Neural progenitor cell (in vitro differentiated cells): ENCODE measurements around the gene RPL3. TPM values are rescaled to one million over a fixed set of nuclear protein-coding genes. Genes with fewer than 3 reads are reported as not detected.

Experiments
- DNase-seq: peaks from one replicate; pipeline ENCODE4 v3.0.0-alpha.2; 2016; ENCODE audit warnings: low spot score
- H2AFZ ChIP-seq: fragments of 200-600 bp; sonication (generic); replicated peaks from 2 replicates; pipeline ENCODE4 v1.6.1; 2016; ENCODE audit warnings: antibody characterized with exemption
- H3F3A ChIP-seq: fragments of 200-600 bp; sonication (generic); 2 replicates; pipeline ENCODE4 v1.6.1; 2016; ENCODE audit warnings: antibody characterized with exemption, low read depth
- H3K27ac ChIP-seq: fragments of 200-600 bp; sonication (generic); 2 replicates; pipeline ENCODE4 v1.5.1; 2016; ENCODE audit warnings: mild to moderate bottlenecking
- H3K27me3 ChIP-seq: fragments of 200-600 bp; sonication (generic); 2 replicates; pipeline ENCODE4 v1.6.1; 2016; ENCODE audit warnings: mild to moderate bottlenecking, moderate library complexity
- H3K36me3 ChIP-seq: fragments of 200-600 bp; sonication (generic); 2 replicates; pipeline ENCODE4 v1.5.1; 2016
- H3K4me1 ChIP-seq: fragments of 200-600 bp; sonication (generic); 2 replicates; pipeline ENCODE4 v1.6.1; 2016; ENCODE audit warnings: mixed run types
- H3K4me2 ChIP-seq: fragments of 200-600 bp; sonication (generic); 2 replicates; pipeline ENCODE4 v1.6.1; 2016
- H3K4me3 ChIP-seq: fragments of 200-600 bp; sonication (generic); 2 replicates; pipeline ENCODE4 v1.5.1; 2016
- H3K79me2 ChIP-seq: fragments of 200-600 bp; sonication (generic); 2 replicates; pipeline ENCODE4 v1.6.1; 2016; ENCODE audit warnings: low read depth
- H3K9ac ChIP-seq: fragments of 200-600 bp; sonication (generic); 2 replicates; pipeline ENCODE4 v1.6.1; 2016
- H3K9me3 ChIP-seq: fragments of 200-600 bp; sonication (generic); 2 replicates; pipeline ENCODE4 v1.5.1; 2016; ENCODE audit warnings: low read depth
- H4K20me1 ChIP-seq: fragments of 200-600 bp; sonication (generic); 2 replicates; pipeline ENCODE4 v1.6.1; 2016; ENCODE audit warnings: low read depth
- H3K27ac Mint-ChIP-seq: 3 replicates; pipeline ENCODE4 v1.8.0; 2021; ENCODE audit warnings: mixed read lengths
- H3K27me3 Mint-ChIP-seq: 2 replicates; pipeline ENCODE4 v1.8.0; 2022; ENCODE audit warnings: low read depth, mild to moderate bottlenecking, inconsistent platforms, moderate library complexity, mixed read lengths; ENCODE audit not compliant: insufficient read depth
- H3K36me3 Mint-ChIP-seq: 3 replicates; pipeline ENCODE4 v1.8.0; 2021; ENCODE audit warnings: mixed read lengths
- H3K4me1 Mint-ChIP-seq: 3 replicates; pipeline ENCODE4 v1.8.0; 2021; ENCODE audit warnings: mixed read lengths
- H3K4me3 Mint-ChIP-seq: 3 replicates; pipeline ENCODE4 v1.8.0; 2021; ENCODE audit warnings: mild to moderate bottlenecking, moderate library complexity, mixed read lengths
- H3K9me3 Mint-ChIP-seq: 3 replicates; pipeline ENCODE4 v1.8.0; 2020; ENCODE audit warnings: mixed read lengths
- CTCF ChIP-seq: fragments of 200-600 bp; sonication (generic); IDR thresholded peaks from 2 replicates; pipeline ENCODE4 v1.5.1; 2017; ENCODE audit warnings: antibody characterized with exemption, mild to moderate bottlenecking
- EZH2 ChIP-seq: fragments of 200-600 bp; sonication (generic); IDR thresholded peaks from 2 replicates; pipeline ENCODE4 v1.6.1; 2017; ENCODE audit warnings: antibody characterized with exemption, mild to moderate bottlenecking, moderate library complexity
- EZH2phosphoT487 ChIP-seq: fragments of 200-600 bp; sonication (generic); IDR thresholded peaks from 2 replicates; pipeline ENCODE4 v1.6.1; 2017; ENCODE audit warnings: antibody characterized with exemption
- total RNA-seq: library from RNA; depleted of rRNA; stranded (reverse); fragments of >200 nt; gene quantifications from 2 replicates; pipeline ENCODE4 v1.2.3, GENCODE V29; 2015; ENCODE audit warnings: low replicate concordance

RPL3 gene
- total RNA-seq, 1 donor from 2014 or later: 3,021 TPM

- Histone ChIP-seq H2AFZ (no peak overlapping the region), H3F3A (peaks cover 4% of the 10 kb centered on the region), H3K4me3 (no peak overlapping the region), H3K9ac (no peak overlapping the region), H3K27me3 (no peaks in the 10 kb centered on the region), H3K27ac (no peak overlapping the region), H3K79me2 (no peaks in the 10 kb centered on the region), H3K36me3 (no peaks in the 10 kb centered on the region), H3K4me2 (no peak overlapping the region), H3K4me1 (peaks cover 5% of the 10 kb centered on the region), H3K9me3 (no peaks in the 10 kb centered on the region), H4K20me1 (no peaks in the 10 kb centered on the region)
- Mint-ChIP-seq H3K27ac (peak overlapping the region; percentile 14), H3K36me3 (no peaks in the 10 kb centered on the region), H3K4me3 (peak overlapping the region; percentile 52), H3K4me1 (peaks cover 26% of the 10 kb centered on the region), H3K9me3 (no peaks in the 10 kb centered on the region), H3K27me3 (peaks cover 7% of the 10 kb centered on the region)
- TF ChIP-seq EZH2 (no peak), CTCF (no peak)
- DNase-seq: no peak
These were observed 35.1 kb downstream of the RPL3 start for GRCh38 chr22:39284142-39284980.

- Histone ChIP-seq H3K9me3 (no peaks in the 10 kb centered on the region), H3K27ac (no peak overlapping the region), H4K20me1 (no peaks in the 10 kb centered on the region), H3K36me3 (no peaks in the 10 kb centered on the region), H3F3A (peaks cover 8% of the 10 kb centered on the region), H3K4me3 (no peak overlapping the region), H3K4me2 (no peak overlapping the region), H3K27me3 (no peaks in the 10 kb centered on the region), H3K9ac (no peak overlapping the region), H2AFZ (no peak overlapping the region), H3K4me1 (peaks cover 7% of the 10 kb centered on the region), H3K79me2 (no peaks in the 10 kb centered on the region)
- Mint-ChIP-seq H3K9me3 (no peaks in the 10 kb centered on the region), H3K4me1 (peaks cover 28% of the 10 kb centered on the region), H3K4me3 (peak overlapping the region; percentile 52), H3K27me3 (peaks cover 7% of the 10 kb centered on the region), H3K27ac (no peak overlapping the region), H3K36me3 (no peaks in the 10 kb centered on the region)
- no peak for DNase-seq
- TF ChIP-seq EZH2phosphoT487 (no peak), CTCF (no peak), EZH2 (no peak)
These were observed 35.9 kb downstream of the RPL3 start for GRCh38 chr22:39283322-39284141.

- peak overlapping the region; percentile 60 for H3K27ac Mint-ChIP-seq
- no peaks in the 10 kb centered on the region for H3K9me3 Mint-ChIP-seq
- no peaks in the 10 kb centered on the region for H4K20me1 ChIP-seq
- peak overlapping the region; percentile 18 for H3K4me3 Mint-ChIP-seq
- no peak overlapping the region for H2AFZ ChIP-seq
- H3K27ac ChIP-seq: no peak overlapping the region
- no peak overlapping the region for H3K9ac ChIP-seq
- no peak for TF ChIP-seq EZH2
- TF ChIP-seq CTCF: peak; percentile 9
- no peak overlapping the region for H3K4me3 ChIP-seq
- no peak overlapping the region for H3K4me2 ChIP-seq
- H3K27me3 ChIP-seq: no peaks in the 10 kb centered on the region
- no peak for DNase-seq
- no peaks in the 10 kb centered on the region for H3K9me3 ChIP-seq
- H3K4me1 ChIP-seq: peaks cover 7% of the 10 kb centered on the region
- H3K36me3 Mint-ChIP-seq: no peaks in the 10 kb centered on the region
- H3K27me3 Mint-ChIP-seq: peaks cover 7% of the 10 kb centered on the region
- H3K4me1 Mint-ChIP-seq: peaks cover 28% of the 10 kb centered on the region
- no peaks in the 10 kb centered on the region for H3K36me3 ChIP-seq
- peaks cover 8% of the 10 kb centered on the region for H3F3A ChIP-seq
- no peaks in the 10 kb centered on the region for H3K79me2 ChIP-seq
These were observed 36.6 kb downstream of the RPL3 start for GRCh38 chr22:39282645-39283321.
